Measurements from ENCODE around the gene CRB1.

- TF ChIP-seq RAD21 (IDR thresholded peaks at IDR 0.05 in 1 of 2, conservative IDR thresholded peaks at IDR 0.05 in 1 of 2; ENCODE audit: low read depth in 2 of 2, low read length in 2 of 2) (no peak), CTCF (IDR thresholded peaks at IDR 0.05; ENCODE audit: control extremely low read depth in 1 of 3, insufficient read depth in 1 of 3, low read depth in 1 of 3, low read length in 3 of 3) (no peak), POLR2A (IDR thresholded peaks at IDR 0.05; ENCODE audit: control extremely low read depth in 1 of 2, low read depth in 2 of 2, low read length in 2 of 2) (no peak), EZH2 (IDR thresholded peaks at IDR 0.05; ENCODE audit: low read depth, low read length, severe bottlenecking) (no peak), USF2 (IDR thresholded peaks at IDR 0.05; ENCODE audit: low read length) (no peak), ATF2 (IDR thresholded peaks at IDR 0.05; ENCODE audit: low read length) (no peak), RFX5 (IDR thresholded peaks at IDR 0.05; ENCODE audit: borderline replicate concordance, low read depth, low read length) (no peak), MAFK (IDR thresholded peaks at IDR 0.05; ENCODE audit: low read depth, low read length) (no peak)
Measured at GRCh38 chr1:197343663-197344273, 75.7 kb downstream of the CRB1 start.
